ENCODE measurements around the gene SORCS3.

GRCh38 chr10:104735036-104735756, 94.1 kb downstream of the SORCS3 start:
- TF ChIP-seq GABPA (IDR thresholded peaks at IDR 0.05 in 1 of 2, conservative IDR thresholded peaks at IDR 0.05 in 1 of 2) (no peak), CTCF (IDR thresholded peaks at IDR 0.05; ENCODE audit: low read depth, low read length, missing input control) (no peak), EGR1 (IDR thresholded peaks at IDR 0.05; ENCODE audit: low read depth in 2 of 2) (no peak), ATF3 (IDR thresholded peaks at IDR 0.05) (no peak), RAD21 (IDR thresholded peaks at IDR 0.05) (no peak), RXRA (IDR thresholded peaks at IDR 0.05) (no peak), FOXA1 (IDR thresholded peaks at IDR 0.05) (no peak), MAX (IDR thresholded peaks at IDR 0.05) (no peak)
